HG03045 (cell line): ENCODE results near the gene HNRNPA2B1.
A peak's percentile ranks its signal among the peaks of the same experiment; 100 is the strongest.

Source experiments
- ATAC-seq: cut with Tn5 transposase; IDR thresholded peaks from one replicate; pipeline ENCODE4 v1.9.1; 2021; ENCODE audit warnings: mild to moderate bottlenecking, moderate library complexity; ENCODE audit not compliant: unreplicated experiment

Gene HNRNPA2B1

GRCh38 chr7:26200444-26201246 is at the start of gene HNRNPA2B1:
Gene HNRNPA2B1, minus strand, starts transcription at chr7:26200746. Its CDS starts 169 bp downstream, at chr7:26200577.
- peak; percentile 67 for ATAC-seq

GRCh38 chr7:26250239-26250638 is 49.7 kb upstream of the HNRNPA2B1 start:
- ATAC-seq, result no peak

GRCh38 chr7:26245150-26245549 is 44.6 kb upstream of the HNRNPA2B1 start:
- ATAC-seq, result no peak

- ATAC-seq, result no peak
These were observed 37.5 kb upstream of the HNRNPA2B1 start for GRCh38 chr7:26238032-26238431.

DNA sequence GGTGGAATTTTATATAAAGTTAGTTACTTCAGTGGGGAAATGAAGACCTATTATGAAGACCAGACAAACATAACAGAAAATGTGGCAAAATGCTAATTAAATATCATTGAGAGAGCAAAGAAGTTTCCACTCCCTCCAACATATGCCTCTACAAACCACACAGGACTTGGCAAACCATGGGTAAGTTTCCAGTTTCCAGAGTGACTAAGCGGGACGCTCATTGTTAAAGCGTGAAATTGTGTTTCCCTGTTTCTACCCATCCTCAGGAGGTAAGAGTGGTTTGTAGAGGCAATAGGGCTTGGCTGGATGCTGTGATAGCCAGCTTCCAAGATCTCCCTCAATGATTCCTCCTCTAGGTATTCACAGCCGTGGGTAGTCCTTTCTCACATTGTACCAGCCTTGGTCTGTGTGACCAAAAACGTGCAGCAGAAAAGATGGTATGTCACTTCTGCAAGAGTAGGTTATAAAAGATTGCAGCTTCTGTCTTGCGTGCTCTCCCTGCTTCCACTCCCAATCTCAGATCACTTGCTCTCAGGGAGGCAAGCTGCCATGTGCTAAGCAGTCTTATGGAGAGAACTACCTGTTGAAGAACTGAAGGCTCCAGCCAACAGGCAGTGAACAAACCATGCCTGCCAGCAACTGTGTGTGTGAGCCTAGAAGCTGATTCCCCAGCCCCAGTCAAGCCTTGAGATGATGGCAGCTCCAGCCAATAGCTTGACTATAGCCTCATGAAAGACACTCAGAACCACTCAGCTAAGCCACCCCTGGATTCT is 36.7 kb upstream of the HNRNPA2B1 start:
- no peak for ATAC-seq

GRCh38 chr7:26233902-26234511 is 33.5 kb upstream of the HNRNPA2B1 start:
- ATAC-seq, result no peak

- no peak for ATAC-seq
These were observed 27.4 kb upstream of the HNRNPA2B1 start for GRCh38 chr7:26227987-26228386.

DNA sequence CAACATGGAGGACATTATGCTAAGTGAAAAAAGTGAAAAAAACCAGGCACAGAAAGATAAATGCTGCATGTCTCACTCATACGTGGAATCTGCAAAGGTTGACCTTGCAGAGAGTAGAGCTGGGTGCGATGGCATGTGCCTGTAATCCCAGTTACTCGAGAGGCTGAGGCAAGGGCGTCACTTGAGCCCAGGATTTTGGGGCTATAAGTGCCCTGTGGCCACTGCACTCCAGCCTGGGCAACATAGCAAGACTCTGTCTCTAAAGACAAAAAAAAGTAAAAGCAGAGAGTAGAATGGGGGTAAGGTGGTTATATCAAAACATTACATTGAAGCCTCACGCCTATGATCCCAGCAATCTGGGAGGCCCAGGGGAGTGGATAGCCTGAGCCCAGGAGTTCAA is 23.8 kb upstream of the HNRNPA2B1 start:
- no peak for ATAC-seq

- no peak for ATAC-seq
These were observed 15.5 kb upstream of the HNRNPA2B1 start for GRCh38 chr7:26216049-26216448.

GRCh38 chr7:26213807-26214515 is 13.4 kb upstream of the HNRNPA2B1 start:
- no peak for ATAC-seq

GRCh38 chr7:26212921-26213718 is 12.6 kb upstream of the HNRNPA2B1 start:
- ATAC-seq, result no peak

DNA sequence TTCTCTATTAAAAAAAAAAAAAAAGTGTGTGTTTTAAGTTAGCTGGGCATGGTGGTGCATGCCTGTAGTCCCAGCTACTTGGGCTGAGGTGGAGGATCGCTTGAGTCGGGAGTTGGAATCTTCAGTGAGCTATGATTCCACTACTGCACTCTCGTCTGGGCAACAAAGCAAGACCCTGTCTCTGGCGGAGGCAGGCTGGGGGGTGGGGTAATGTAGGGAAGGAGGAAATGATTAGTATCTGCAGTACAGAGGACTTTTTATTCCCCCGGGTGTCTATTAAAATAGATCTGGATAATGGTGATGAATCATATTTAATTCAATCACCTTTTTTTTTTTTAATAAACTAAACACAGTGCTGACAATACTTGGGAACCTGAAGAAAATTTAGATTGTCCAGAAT is 7.5 kb upstream of the HNRNPA2B1 start:
- no peak for ATAC-seq

DNA sequence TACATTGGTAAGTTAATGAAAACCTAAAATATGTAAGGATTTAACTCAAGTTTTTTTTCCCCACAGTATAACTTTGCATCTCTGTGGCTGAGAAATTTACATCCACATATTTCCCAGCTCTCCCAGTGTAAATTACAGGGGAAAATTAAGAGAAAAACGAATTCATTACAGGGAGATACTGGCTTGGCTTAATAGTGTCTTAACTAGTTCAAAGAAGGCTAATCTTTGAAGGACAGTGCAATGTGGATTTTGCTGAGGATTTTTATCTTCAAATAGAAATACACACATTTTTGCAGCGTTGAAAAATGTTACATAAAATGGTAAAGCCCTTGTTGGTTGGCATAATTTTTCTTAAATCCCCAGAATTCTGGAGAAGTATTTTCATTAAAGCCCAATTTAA is 2.5 kb upstream of the HNRNPA2B1 start:
- no peak for ATAC-seq

- peak; percentile 10 for ATAC-seq
These were observed 1.8 kb upstream of the HNRNPA2B1 start for GRCh38 chr7:26202019-26202990.

GRCh38 chr7:26201247-26202018 is 887 bp upstream of the HNRNPA2B1 start, which contains the start of gene CBX3:
Gene CBX3, plus strand, starts transcription at chr7:26201745. Its CDS starts 1,254 bp downstream, at chr7:26202999.
- peak; percentile 42 for ATAC-seq

DNA sequence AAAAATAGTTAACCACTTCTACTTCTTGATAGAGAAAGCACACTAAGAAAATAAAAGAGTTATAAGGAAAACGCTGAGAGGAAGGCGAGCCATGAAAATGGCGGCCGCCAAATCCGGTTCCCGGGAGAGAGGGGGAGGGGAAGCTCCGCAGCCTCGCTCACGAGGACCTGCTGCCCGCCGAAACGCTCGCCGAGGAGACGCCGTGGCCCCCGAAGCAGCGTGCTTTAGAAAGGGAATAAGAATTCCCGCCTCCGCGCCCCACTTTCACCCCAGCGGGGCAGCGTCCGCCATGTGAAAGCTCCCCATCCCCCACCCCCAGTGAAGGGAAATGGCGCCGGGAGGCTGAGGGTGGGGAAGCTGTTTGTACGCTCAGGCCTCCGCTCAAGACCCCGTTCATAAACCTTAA is 505 bp downstream of the HNRNPA2B1 start:
- ATAC-seq, result peak; percentile 12

GRCh38 chr7:26199301-26200037 is 1.1 kb downstream of the HNRNPA2B1 start:
- ATAC-seq, result no peak

- ATAC-seq, result no peak
These were observed 1.8 kb downstream of the HNRNPA2B1 start for GRCh38 chr7:26198781-26199169.
